ENCODE measurements around the gene MRC1.

MRC1 gene

GRCh38 chr10:17795813-17796594 lies 13.1 kb upstream of the MRC1 start:
- DNase-seq (ENCODE audit: low spot score) = no peak

GRCh38 chr10:17801507-17801906 lies 7.6 kb upstream of the MRC1 start:
- no peak for DNase-seq (ENCODE audit: low spot score)

- DNase-seq (ENCODE audit: low spot score) = no peak
Measured at GRCh38 chr10:17802350-17802749, 6.8 kb upstream of the MRC1 start.

- no peak for DNase-seq (ENCODE audit: low spot score)
Measured at GRCh38 chr10:17802976-17803375, 6.2 kb upstream of the MRC1 start.

- DNase-seq (ENCODE audit: low spot score) = no peak
Measured at GRCh38 chr10:17805330-17805729, 3.8 kb upstream of the MRC1 start.

- no peak for DNase-seq (ENCODE audit: low spot score)
Measured at GRCh38 chr10:17805921-17806577, 3.1 kb upstream of the MRC1 start.

- DNase-seq (ENCODE audit: low spot score) = no peak
Measured at GRCh38 chr10:17811146-17811865, 2.2 kb downstream of the MRC1 start.

- no peak for DNase-seq (ENCODE audit: low spot score)
Measured at GRCh38 chr10:17814973-17815372, 5.8 kb downstream of the MRC1 start.

- DNase-seq (ENCODE audit: low spot score) = no peak
Measured at GRCh38 chr10:17816199-17816598, 7.1 kb downstream of the MRC1 start.

- DNase-seq (ENCODE audit: low spot score) = no peak
Measured at GRCh38 chr10:17817316-17817715, 8.2 kb downstream of the MRC1 start.

GRCh38 chr10:17817790-17818189 lies 8.6 kb downstream of the MRC1 start:
- DNase-seq (ENCODE audit: low spot score) = no peak

- DNase-seq (ENCODE audit: low spot score) = no peak
Measured at GRCh38 chr10:17819836-17820235, 10.7 kb downstream of the MRC1 start.

GRCh38 chr10:17820943-17821342 lies 11.8 kb downstream of the MRC1 start:
- no peak for DNase-seq (ENCODE audit: low spot score)

GRCh38 chr10:17821893-17822292 lies 12.7 kb downstream of the MRC1 start:
- DNase-seq (ENCODE audit: low spot score) = no peak

GRCh38 chr10:17831341-17831740 lies 22.2 kb downstream of the MRC1 start:
- no peak for DNase-seq (ENCODE audit: low spot score)

- DNase-seq (ENCODE audit: low spot score) = no peak
Measured at GRCh38 chr10:17831896-17832295, 22.7 kb downstream of the MRC1 start.

- DNase-seq (ENCODE audit: low spot score) = no peak
Measured at GRCh38 chr10:17833656-17834055, 24.5 kb downstream of the MRC1 start.

- no peak for DNase-seq (ENCODE audit: low spot score)
Measured at GRCh38 chr10:17835688-17836087, 26.5 kb downstream of the MRC1 start.

GRCh38 chr10:17836942-17837341 lies 27.8 kb downstream of the MRC1 start:
- DNase-seq (ENCODE audit: low spot score) = no peak

- no peak for DNase-seq (ENCODE audit: low spot score)
Measured at GRCh38 chr10:17838080-17838648, 29.0 kb downstream of the MRC1 start.

GRCh38 chr10:17841050-17841449 lies 31.9 kb downstream of the MRC1 start:
- DNase-seq (ENCODE audit: low spot score) = no peak

- DNase-seq (ENCODE audit: low spot score) = no peak
Measured at GRCh38 chr10:17842641-17843040, 33.5 kb downstream of the MRC1 start.

All from HuH-7.5 (cell line).